ENCODE results near the gene ST8SIA1. TPM values are rescaled to one million over a fixed set of nuclear protein-coding genes. Genes with fewer than 3 reads are reported as not detected.

Gene ST8SIA1
- total and polyA plus RNA-seq, 2 of the 4 experiments (the other 2 are of a cell fraction) = not detected

- in situ Hi-C loops (cut with MboI; ENCODE audit: low sequenced_read_pairs) (no loop called here), dilution Hi-C loops (cut with HindIII; ENCODE audit: low sequenced_read_pairs, unreplicated experiment) (no loop called here), intact Hi-C loops (cut with micrococcal nuclease) (no loop called here)
- TF ChIP-seq RCOR1 (IDR thresholded peaks at IDR 0.05; ENCODE audit: insufficient replicate concordance, low read length) (no peak), MAZ (IDR thresholded peaks at IDR 0.05; ENCODE audit: borderline replicate concordance, low read depth, low read length) (no peak), NFE2L2 (IDR thresholded peaks at IDR 0.05; ENCODE audit: low read depth, low read length) (no peak), POLR2A (IDR thresholded peaks at IDR 0.05; ENCODE audit: low read depth, low read length) (no peak), MAFK (IDR thresholded peaks at IDR 0.05; ENCODE audit: low read depth, low read length) (no peak), FOS (IDR thresholded peaks at IDR 0.05; ENCODE audit: low read depth, low read length) (no peak), RFX5 (IDR thresholded peaks at IDR 0.05; ENCODE audit: low read depth, low read length) (no peak)
- TF ChIP-seq, protein P1, sequence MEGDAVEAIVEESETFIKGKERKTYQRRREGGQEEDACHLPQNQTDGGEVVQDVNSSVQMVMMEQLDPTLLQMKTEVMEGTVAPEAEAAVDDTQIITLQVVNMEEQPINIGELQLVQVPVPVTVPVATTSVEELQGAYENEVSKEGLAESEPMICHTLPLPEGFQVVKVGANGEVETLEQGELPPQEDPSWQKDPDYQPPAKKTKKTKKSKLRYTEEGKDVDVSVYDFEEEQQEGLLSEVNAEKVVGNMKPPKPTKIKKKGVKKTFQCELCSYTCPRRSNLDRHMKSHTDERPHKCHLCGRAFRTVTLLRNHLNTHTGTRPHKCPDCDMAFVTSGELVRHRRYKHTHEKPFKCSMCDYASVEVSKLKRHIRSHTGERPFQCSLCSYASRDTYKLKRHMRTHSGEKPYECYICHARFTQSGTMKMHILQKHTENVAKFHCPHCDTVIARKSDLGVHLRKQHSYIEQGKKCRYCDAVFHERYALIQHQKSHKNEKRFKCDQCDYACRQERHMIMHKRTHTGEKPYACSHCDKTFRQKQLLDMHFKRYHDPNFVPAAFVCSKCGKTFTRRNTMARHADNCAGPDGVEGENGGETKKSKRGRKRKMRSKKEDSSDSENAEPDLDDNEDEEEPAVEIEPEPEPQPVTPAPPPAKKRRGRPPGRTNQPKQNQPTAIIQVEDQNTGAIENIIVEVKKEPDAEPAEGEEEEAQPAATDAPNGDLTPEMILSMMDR (conservative IDR thresholded peaks at IDR 0.05; ENCODE audit: low read depth, low read length) = no peak
- Histone ChIP-seq H2BK120ac (ENCODE audit: low read depth, low read length) (no peak overlapping the region), H3K9me1 (ENCODE audit: insufficient read depth, low read length) (no peaks in the 10 kb centered on the region), H4K5ac (ENCODE audit: low read depth, low read length) (no peak overlapping the region), H3K4me1 (ENCODE audit: control insufficient read depth, insufficient read depth, low read length) (no peaks in the 10 kb centered on the region), H3K36me3 (ENCODE audit: control insufficient read depth, insufficient read depth, low read length) (no peaks in the 10 kb centered on the region), H3K27me3 (ENCODE audit: control insufficient read depth, insufficient read depth, low read length) (peaks cover 6% of the 10 kb centered on the region), H3K18ac (ENCODE audit: low read depth, low read length) (no peak overlapping the region), H3K4ac (ENCODE audit: low read depth, low read length) (no peak overlapping the region), H3K9ac (ENCODE audit: low read depth, low read length) (no peak overlapping the region), H3K79me1 (ENCODE audit: low read depth in 1 of 2, low read length in 2 of 2) (no peaks in the 10 kb centered on the region), H3K23ac (ENCODE audit: low read depth, low read length) (no peak overlapping the region), H2BK5ac (ENCODE audit: low read depth, low read length, poor library complexity, severe bottlenecking) (no peak overlapping the region), H2BK15ac (ENCODE audit: low read depth, low read length) (no peak overlapping the region), H3K27ac (ENCODE audit: insufficient read depth, low read length) (no peak overlapping the region), H2AK9ac (replicated peaks; ENCODE audit: low read depth, low read length, poor library complexity) (no peak overlapping the region), H3K9me3 (ENCODE audit: control insufficient read depth, insufficient read depth, low read length) (no peaks in the 10 kb centered on the region), H2AK5ac (ENCODE audit: low read depth, low read length) (no peak overlapping the region), H3K4me2 (ENCODE audit: low read depth, low read length) (no peak overlapping the region), H3K4me3 (ENCODE audit: insufficient read depth, low read depth, low read length) (no peak overlapping the region), H4K20me1 (ENCODE audit: insufficient read depth, low read length) (no peaks in the 10 kb centered on the region), H4K91ac (ENCODE audit: insufficient read depth, low read depth, low read length) (no peak overlapping the region), H3K14ac (replicated peaks; ENCODE audit: low read depth, low read length) (no peak overlapping the region), H2BK20ac (ENCODE audit: low read depth, low read length) (no peak overlapping the region), H4K8ac (ENCODE audit: low read depth in 2 of 2, low read length in 2 of 2) (no peak overlapping the region), H2AFZ (replicated peaks; ENCODE audit: low read length, poor library complexity) (no peak overlapping the region), H3K56ac (ENCODE audit: extremely low read depth, insufficient read depth, low read length) (no peak overlapping the region)
- CTCF ChIA-PET = no interaction called here
- no TSS peak for BruUV-seq (replicated peaks)
- WGBS, 2 experiments (ENCODE audit: extremely low coverage in 2 of 2, insufficient read length in 1 of 2) = no CpG with 5 or more reads among the region's 2 CpGs
- ATAC-seq (ENCODE audit: low read depth) (no peak), DNase-seq (no peak)
- POLR2A ChIA-PET (ENCODE audit: unreplicated experiment) = no interaction called here
Observed at GRCh38 chr12:22250762-22251161, 83.7 kb downstream of the ST8SIA1 start.
